GM18951 (cell line): ENCODE results near the gene ERBB4.

Experiments
- POLR2A ChIP-seq: IDR thresholded peaks from 4 replicates; pipeline ENCODE4 v1.6.1; 2011; ENCODE audit warnings: mild to moderate bottlenecking; ENCODE audit not compliant: insufficient read length, insufficient read depth; ENCODE audit errors: extremely low read depth
- in situ Hi-C: fragments of 300-500 bp; cut with MboI; formaldehyde crosslinking; loops from one replicate; pipeline ENCODE4 v1.12.0; 2022; ENCODE audit warnings: low sequenced_read_pairs, mixed read lengths, inconsistent platforms; ENCODE audit not compliant: unreplicated experiment

Gene ERBB4

GRCh38 chr2:212299943-212300342, 238.7 kb downstream of the ERBB4 start:
- in situ Hi-C loops: no loop called here
- no peak for TF ChIP-seq POLR2A

GRCh38 chr2:212299333-212299732, 239.3 kb downstream of the ERBB4 start:
- in situ Hi-C loops: no loop called here
- TF ChIP-seq POLR2A: no peak

- no peak for TF ChIP-seq POLR2A
- in situ Hi-C loops: no loop called here
These were observed 243.0 kb downstream of the ERBB4 start for GRCh38 chr2:212295571-212295970.

- in situ Hi-C loops: no loop called here
- TF ChIP-seq POLR2A: no peak
These were observed 243.8 kb downstream of the ERBB4 start for GRCh38 chr2:212294816-212295215.

GRCh38 chr2:212289301-212289700, 249.3 kb downstream of the ERBB4 start:
- no peak for TF ChIP-seq POLR2A
- in situ Hi-C loops: no loop called here

GRCh38 chr2:212288308-212288707, 250.3 kb downstream of the ERBB4 start:
- no peak for TF ChIP-seq POLR2A
- in situ Hi-C loops: no loop called here

GRCh38 chr2:212284166-212284565, 254.4 kb downstream of the ERBB4 start:
- in situ Hi-C loops: no loop called here
- no peak for TF ChIP-seq POLR2A

GRCh38 chr2:212282671-212283261, 255.8 kb downstream of the ERBB4 start:
- in situ Hi-C loops: no loop called here
- no peak for TF ChIP-seq POLR2A

- TF ChIP-seq POLR2A: no peak
These were observed 261.8 kb downstream of the ERBB4 start for GRCh38 chr2:212276813-212277212.

GRCh38 chr2:212274215-212274614, 264.4 kb downstream of the ERBB4 start:
- TF ChIP-seq POLR2A: no peak
- in situ Hi-C loops: no loop called here

More at GRCh38 chr2:212276813-212277212, 261.8 kb downstream of the ERBB4 start:
- in situ Hi-C loops: no loop called here

GRCh38 chr2:212271583-212271982, 267.0 kb downstream of the ERBB4 start:
- TF ChIP-seq POLR2A: no peak
- in situ Hi-C loops: no loop called here

GRCh38 chr2:212269005-212269404, 269.6 kb downstream of the ERBB4 start:
- in situ Hi-C loops: no loop called here
- TF ChIP-seq POLR2A: no peak

GRCh38 chr2:212266297-212266696, 272.3 kb downstream of the ERBB4 start:
- no peak for TF ChIP-seq POLR2A
- in situ Hi-C loops: no loop called here

GRCh38 chr2:212265777-212266176, 272.8 kb downstream of the ERBB4 start:
- no peak for TF ChIP-seq POLR2A
- in situ Hi-C loops: no loop called here

- TF ChIP-seq POLR2A: no peak
- in situ Hi-C loops: no loop called here
These were observed 274.4 kb downstream of the ERBB4 start for GRCh38 chr2:212264187-212264586.
